ENCODE measurements around the gene CHN2.

GRCh38 chr7:29444267-29444666 is 249.7 kb downstream of the CHN2 start:
- TF ChIP-seq CTCF (IDR thresholded peaks at IDR 0.05; ENCODE audit: poor library complexity, severe bottlenecking) (no peak), EP300 (conservative IDR thresholded peaks at IDR 0.05; ENCODE audit: poor library complexity, severe bottlenecking) (no peak), EZH2 (IDR thresholded peaks at IDR 0.05; ENCODE audit: borderline replicate concordance, insufficient read depth, low read length, poor library complexity, severe bottlenecking) (no peak), POLR2AphosphoS5 (IDR thresholded peaks at IDR 0.05) (no peak), REST (IDR thresholded peaks at IDR 0.05; ENCODE audit: borderline replicate concordance) (no peak), MXI1 (conservative IDR thresholded peaks at IDR 0.05; ENCODE audit: poor library complexity, severe bottlenecking) (no peak), RAD21 (conservative IDR thresholded peaks at IDR 0.05) (no peak), TAF1 (IDR thresholded peaks at IDR 0.05; ENCODE audit: low read depth) (no peak)
